ENCODE data around the gene SYTL3.
A peak's percentile ranks its signal among the peaks of the same experiment; 100 is the strongest.
"Not testable (repeated sequence)": the region's sequence is repeated elsewhere in the genome, so short reads cannot be mapped to it uniquely, and the experiment has no call there.

The SYTL3 gene, protein sequence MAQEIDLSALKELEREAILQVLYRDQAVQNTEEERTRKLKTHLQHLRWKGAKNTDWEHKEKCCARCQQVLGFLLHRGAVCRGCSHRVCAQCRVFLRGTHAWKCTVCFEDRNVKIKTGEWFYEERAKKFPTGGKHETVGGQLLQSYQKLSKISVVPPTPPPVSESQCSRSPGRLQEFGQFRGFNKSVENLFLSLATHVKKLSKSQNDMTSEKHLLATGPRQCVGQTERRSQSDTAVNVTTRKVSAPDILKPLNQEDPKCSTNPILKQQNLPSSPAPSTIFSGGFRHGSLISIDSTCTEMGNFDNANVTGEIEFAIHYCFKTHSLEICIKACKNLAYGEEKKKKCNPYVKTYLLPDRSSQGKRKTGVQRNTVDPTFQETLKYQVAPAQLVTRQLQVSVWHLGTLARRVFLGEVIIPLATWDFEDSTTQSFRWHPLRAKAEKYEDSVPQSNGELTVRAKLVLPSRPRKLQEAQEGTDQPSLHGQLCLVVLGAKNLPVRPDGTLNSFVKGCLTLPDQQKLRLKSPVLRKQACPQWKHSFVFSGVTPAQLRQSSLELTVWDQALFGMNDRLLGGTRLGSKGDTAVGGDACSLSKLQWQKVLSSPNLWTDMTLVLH

DNA sequence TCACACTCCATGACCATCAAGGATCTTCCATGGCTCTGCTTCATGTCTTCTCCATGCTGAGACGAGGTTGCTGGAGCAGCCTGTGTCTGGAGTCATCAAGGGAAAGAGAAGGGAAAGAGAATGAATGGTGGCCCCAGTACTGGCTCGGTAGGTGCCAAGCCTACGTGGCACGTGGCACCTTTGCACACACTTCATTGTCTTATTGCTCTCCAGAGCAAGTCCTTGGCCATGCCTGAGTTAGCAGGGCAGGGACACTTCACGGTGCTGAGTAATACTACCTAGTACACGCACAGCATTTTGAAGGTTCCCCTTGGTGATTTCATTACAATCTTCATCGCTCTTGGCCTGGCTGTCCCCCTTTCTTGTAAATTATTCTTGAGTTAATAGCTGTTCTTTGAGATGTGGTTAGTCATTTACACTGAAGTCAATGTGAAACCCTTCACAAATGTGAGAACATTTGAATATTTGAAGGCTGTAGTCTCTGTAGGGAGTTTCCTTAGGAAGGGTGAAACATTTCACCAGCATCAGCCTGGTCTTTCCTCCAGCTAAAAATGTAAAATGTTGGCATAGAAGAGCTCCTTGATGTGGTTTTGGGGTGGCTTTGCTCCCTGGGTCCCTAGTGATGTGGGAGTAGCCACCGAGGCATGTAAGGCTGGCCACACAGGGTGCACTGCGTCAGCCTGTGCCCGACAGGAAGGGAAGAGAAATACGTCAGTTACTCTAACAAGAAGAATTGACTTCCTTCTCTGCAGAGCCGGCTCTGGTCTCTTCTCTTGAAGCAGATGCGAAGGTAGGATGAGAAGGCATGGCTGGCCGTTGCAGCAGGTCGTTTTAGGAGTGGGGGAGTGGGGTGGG is at the start of gene SYTL3:
Gene SYTL3, plus strand, starts transcription at position 766 of the 855 bp plus-strand sequence. CDS start 13,215 bp downstream, outside the sequence.
- peak; percentile 76 for DNase-seq (ENCODE audit: low spot score)

DNA sequence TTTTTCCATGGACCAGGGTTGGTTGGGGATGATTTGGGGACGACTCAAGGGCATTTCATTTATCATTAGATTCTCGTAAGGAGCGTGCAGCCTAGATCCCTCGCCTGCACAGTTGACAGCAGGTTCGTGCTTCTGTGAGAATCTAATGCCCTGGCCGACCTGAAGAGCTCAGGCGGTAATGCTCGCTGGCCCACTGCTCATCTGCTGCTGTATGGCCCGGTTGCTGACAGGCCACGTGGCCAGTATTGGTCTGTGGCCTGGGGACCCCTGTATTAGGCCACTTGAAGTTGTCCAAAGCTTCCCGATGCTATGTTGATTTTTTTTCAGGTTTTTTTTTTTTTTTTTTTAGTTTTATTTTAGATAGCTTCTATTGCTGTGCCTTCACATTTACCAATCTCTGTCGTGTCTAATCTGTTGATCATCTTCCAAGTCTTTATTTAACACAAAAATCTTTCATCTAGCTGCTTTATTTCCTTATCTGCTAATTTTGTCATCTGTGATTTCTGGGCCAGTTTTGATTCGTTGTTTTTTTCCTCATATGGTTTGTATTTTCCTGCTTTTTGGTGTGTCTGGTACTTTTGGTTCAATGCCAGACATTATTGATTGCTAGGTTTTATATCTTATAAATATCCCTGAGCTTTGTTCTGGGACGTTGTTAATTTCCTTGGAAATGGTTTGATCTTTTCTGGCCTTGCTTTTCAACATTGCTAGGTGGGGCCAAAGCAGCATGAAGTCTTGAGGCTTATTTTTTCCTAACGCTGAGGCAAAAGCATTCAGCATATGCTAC is 46.4 kb upstream of the SYTL3 start:
- DNase-seq (ENCODE audit: low spot score) = no peak

DNA sequence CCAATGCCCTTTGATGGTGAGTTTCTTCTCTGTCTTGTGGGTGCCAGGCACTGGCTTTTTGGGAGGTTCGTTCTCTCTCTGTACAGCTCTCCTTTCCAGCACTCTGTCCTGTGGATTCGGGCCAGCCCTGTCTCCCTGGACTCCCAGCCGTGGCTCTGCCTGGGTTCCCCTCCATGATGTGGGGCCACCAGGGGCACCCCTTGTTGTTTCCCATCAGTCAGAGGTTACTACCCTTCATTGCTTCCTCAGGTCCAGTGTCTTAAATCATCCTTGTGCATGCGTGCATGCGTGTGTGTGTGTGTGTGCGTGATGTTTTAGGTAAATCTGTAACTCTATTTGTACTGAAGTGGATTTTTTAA is 45.8 kb upstream of the SYTL3 start:
- DNase-seq (ENCODE audit: low spot score) = no peak

DNA sequence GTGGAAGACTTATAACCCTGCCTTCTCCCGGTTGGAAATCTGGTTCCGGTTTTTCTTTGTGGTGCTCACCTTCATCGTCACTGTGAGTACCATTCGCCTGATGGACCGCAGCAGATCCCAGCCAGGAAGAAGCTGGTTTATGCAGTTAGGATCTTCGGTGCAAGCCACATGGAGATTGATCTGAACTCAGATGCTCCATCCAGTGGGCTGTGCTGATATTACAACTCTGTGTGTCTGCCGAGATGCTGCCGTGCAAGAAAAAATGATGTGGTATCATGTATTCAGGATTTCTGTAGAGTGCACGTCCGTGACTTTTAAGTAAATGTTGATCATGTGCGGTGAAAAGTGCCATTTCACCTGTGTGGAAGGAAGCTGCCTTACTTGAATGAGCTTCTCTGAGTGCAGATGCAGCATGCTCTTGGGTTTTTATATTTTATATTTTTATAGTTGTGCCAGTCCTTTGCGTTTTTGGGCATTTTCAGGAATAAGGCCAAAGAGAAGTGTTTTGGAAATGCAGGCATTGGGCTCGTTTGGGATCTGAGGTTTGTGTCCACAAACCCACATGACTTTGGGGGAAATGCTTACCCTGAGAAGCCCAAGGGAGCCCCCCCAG is 44.5 kb upstream of the SYTL3 start:
- peak; percentile 85 for DNase-seq (ENCODE audit: low spot score)

DNA sequence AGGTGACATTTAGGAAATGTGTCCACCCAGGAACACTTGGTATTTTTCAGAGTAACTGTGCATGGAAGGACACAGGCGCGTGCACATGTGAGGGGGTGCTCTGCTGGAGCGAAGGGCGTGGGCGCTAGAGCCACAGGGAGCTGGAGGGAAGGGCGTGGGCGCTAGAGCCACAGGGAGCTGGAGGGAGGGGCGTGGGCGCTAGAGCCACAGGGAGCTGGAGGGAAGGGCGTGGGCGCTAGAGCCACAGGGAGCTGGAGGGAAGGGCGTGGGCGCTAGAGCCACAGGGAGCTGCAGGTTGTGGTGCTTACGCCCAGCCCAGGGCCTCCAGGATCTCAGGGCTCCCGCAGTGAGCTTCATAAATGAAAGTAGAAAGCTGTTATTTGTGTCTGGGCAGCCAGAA is 43.8 kb upstream of the SYTL3 start:
- not testable (repeated sequence) for DNase-seq (ENCODE audit: low spot score)

DNA sequence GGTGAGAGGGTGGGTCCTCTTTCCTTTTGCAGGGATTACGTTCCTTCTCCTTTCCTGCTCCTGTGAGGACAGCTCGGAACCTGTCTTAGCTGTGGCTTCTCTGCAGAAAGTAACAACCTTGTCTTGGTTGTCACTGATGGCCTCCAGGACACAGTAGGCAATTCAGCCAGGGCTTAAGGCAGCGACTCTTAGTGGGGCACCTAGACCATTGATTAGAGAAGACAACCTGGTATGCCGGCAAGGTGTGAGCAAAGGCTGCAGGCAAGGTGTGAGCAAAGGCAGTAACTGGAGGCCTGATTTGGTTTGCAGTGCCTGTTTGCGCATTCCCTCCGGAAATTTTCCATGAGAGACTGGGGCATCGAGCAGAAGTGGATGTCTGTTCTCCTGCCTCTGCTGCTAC is 42.9 kb upstream of the SYTL3 start:
- DNase-seq (ENCODE audit: low spot score) = no peak

DNA sequence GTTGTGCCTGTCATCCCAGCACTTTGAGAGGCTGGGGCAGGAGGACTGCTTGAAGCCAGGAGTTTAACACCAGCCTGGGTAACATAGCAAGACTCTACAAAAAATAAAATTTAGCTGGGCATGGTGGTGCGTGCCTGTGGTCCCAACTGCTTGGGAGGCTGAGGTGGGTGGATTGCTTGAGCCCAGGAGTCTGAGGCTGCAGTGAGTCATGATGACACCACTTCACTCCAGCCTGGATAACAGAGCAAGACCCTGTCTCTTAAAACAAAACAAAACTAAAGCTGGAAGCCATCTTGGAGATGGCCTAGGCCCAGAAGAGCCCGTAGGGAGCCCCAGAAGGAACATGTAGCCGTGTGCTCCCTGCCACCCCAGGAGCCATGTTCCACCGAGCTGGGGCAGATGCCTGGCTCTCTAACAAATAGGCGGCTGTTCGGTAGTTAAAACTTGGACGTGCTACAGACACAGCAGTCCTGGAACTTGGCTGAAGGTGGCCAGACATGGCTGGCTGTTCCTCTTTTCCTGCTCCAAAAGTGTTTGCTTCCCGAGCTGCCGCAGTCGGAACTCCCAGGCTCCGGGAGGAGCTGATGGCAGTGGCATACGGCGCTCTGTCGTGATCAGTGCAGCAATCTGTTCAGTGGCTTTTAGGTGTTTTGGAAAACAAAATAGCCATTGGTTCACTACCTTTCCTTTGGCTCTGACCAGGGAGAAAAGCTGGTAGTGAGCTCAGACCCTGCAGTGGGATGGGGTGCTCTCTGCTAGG is 42.3 kb upstream of the SYTL3 start:
- no peak for DNase-seq (ENCODE audit: low spot score)

DNA sequence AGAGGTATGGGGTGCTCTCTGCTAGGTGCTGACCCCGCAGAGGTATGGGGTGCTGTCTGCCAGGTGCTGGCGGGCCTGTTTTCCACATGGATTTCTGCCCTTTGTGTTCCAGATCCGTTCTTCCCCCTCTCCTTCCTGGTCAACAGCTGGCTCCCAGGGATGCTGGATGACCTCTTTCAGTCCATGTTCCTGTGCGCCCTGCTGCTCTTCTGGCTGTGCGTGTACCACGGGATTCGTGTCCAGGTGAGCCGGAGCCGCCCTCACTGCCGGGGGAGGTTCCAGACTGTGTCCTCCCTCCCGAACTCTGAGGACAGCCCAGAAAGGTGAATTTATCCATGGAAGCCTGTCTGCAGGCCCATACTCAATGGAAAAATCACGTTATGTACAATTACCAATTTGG is 41.6 kb upstream of the SYTL3 start:
- no peak for DNase-seq (ENCODE audit: low spot score)

DNA sequence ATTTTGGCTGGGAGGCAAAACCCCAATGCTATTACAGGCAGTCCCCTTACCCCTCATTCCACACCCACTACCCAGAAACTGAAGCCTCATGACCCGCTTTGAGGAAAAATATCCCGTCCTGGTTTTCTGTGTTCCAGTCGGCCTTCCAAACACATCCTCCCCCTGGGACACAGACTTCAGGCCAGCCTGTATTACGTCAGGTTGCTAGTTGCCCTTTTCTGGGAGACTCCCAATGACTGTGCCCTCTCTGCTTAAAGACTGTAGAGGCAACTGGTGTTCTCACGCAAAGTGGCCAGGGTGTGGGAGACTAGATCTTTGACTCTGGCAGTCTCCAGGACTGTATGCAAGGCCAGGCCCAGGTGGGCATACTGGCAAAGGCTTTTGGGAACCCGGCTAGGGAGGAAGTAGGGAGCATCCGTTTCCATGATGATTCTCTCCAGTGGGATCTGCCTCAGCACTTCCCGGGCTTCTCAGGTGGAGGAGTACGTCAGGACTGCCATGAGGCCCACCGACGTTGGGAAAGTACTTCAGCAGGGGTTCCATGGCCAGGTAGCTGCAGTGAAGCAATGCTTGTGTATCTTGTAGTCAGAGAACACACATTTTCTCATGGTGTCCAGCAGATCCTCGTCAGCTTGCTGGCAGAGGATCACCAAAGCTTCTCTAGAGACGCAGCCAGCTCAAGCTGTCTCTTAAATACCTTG is 40.2 kb upstream of the SYTL3 start:
- no peak for DNase-seq (ENCODE audit: low spot score)

DNA sequence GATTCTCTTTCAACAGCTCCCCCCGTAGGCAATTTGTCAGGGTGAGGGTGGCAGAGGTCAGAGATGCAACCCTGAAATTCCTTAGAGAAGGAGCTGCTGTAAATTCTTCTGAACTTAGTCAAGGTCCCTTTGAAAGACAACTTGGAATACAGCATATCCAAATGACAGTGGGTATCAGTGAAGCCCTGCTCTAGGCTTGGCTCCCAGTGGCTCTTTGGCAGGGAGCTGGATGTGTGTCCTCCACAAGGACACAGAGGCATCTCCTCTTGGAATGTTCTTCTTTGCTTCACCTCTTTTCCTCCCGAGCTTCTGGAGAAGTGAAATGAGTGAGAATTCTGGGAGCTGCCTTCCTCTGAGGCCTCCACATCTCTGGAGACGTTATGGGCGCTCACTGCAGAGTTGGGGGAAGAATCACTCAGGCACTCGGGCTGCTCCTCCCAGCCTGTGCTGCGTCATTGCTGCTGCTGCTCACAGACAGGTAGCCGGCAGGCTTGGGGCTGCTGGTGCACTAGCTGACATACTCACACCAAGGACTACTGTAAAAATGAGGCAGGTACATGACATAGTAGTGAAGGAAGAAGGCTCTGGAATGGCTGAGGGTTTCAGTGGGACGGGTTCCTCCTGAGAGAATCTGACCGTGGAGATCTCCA is 39.4 kb upstream of the SYTL3 start:
- DNase-seq (ENCODE audit: low spot score) = no peak

DNA sequence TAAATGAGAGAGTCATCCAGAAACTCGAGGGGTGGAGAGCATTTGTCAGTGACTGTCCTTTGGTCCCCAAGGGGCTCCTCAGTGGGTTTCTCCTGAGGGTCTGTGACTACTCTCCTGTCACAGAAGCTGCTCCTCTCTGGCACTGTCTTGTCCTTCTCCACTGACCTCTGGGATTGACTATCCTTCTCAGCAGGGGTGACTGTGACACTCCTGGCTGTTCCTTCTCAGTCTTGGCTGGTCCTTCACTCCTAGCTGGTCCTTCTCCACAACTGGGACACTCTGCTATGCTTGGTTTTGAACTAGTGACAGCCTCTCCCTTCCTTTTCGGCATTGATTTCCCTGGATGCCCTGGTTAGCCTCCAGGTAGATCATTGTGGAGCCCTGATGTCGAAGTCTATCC is 38.8 kb upstream of the SYTL3 start:
- no peak for DNase-seq (ENCODE audit: low spot score)

DNA sequence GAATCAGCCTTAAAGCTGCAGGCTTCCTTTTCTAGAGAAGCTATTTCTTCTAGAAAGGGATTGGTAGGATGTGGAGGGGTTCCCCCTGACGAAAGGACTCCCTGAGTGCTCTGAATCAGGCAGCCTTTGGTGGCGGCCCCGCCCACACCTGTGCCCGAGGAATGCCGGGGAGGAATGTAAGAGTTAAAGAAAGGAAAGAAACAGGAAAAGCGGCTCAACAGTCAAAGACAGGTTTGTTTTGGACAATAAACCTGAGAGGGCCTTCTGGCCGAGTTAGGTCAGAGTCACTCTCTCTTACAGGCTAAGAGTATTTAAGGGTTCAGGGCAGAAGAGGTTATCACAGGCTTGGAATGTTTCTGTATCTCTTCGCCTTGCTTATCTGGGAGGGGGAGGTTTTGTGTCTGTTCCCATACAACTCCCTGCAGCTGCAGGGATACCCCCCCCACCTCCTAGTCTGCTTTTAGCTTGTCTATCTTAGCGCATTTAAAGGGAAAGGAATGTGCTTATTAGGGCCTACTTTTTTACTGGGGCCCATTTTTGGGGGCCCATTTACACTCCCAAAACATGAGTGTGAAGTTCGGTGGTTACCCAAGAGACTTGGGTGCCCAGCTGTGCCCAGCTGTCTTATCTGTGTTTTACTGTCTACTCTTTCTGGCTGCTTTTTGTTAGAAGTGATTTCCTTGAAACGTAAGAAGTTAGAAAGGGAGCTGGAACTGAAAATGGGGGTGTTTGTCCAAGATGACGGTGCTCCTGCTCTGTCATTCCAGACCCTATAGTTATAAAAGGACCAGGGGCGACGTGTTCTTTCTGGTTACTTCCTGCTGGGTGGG is 38.1 kb upstream of the SYTL3 start:
- no peak for DNase-seq (ENCODE audit: low spot score)

DNA sequence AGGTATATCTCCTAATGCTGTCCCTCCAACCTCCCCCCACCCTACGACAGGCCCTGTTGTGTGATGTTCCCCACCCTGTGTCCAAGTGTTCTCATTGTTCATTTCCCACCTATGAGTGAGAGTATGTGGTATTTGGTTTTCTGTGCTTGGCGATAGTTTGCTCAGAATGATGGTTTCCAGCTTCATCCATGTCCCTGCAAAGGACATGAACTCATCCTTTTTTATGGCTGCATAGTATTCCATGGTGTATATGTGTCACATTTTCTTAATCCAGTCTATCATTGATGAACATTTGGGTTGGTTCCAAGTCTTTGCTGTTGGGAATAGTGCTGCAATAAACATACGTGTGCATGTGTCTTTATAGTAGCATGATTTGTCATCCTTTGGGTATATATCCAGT is 35.2 kb upstream of the SYTL3 start:
- not testable (repeated sequence) for DNase-seq (ENCODE audit: low spot score)

DNA sequence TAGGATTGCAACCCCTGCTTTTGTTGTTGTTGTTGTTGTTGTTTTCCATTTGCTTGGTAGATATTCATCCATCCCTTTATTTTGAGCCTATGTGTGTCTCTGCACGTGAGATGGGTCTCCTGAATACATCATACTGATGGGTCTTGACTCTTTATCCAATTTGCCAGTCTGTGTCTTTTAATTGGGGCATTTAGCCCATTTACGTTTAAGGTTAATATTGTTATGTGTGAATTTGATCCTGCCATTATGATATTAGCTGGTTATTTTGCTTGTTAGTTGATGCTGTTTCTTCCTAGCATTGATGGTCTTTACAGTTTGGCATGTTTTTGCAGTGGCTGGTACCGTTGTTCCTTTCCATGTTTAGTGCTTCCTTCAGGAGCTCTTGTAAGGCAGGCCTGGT is 31.6 kb upstream of the SYTL3 start:
- not testable (repeated sequence) for DNase-seq (ENCODE audit: low spot score)

DNA sequence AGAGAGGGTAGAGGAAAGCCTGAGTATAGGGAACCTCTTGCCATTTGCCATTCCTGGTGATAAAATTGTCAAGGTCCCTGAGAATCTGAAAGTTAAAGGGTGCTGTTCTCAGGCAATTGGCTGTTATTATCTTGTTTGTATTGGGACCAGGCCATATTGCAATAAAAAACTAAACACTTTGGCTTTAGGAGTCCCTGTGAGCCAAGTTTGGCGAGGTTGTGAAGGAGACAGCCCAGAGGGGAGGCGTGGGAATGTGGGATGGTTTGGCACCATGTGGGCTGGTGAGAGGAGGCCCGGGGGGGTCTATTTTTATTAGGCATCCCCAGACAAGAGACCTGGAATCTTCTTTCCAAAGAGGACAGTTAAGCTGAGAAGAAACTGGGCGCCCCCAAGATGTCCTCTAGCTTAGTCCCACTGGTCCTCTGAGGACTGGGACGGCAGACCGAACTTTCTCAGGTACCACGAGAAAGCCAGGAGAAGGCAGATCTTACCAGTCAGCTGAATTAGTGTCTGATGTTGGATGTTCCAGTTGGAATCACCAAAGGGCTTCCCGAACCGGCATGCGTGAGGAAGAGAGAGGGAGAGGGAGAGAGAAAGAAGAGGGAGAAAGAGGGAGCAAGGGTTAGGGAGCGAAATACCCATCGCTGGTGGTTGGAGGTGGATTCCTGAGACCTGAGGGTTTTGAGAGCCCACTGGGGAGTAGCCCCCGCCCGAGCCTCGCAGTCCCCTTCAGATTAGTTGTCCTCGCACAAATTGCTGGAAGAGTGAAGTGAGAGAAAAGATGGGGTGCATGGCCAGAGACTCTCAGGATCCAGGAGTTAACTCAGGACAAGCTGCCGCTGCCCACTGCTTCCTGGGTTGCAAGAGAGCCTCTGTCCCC is 29.7 kb upstream of the SYTL3 start:
- DNase-seq (ENCODE audit: low spot score) = no peak

DNA sequence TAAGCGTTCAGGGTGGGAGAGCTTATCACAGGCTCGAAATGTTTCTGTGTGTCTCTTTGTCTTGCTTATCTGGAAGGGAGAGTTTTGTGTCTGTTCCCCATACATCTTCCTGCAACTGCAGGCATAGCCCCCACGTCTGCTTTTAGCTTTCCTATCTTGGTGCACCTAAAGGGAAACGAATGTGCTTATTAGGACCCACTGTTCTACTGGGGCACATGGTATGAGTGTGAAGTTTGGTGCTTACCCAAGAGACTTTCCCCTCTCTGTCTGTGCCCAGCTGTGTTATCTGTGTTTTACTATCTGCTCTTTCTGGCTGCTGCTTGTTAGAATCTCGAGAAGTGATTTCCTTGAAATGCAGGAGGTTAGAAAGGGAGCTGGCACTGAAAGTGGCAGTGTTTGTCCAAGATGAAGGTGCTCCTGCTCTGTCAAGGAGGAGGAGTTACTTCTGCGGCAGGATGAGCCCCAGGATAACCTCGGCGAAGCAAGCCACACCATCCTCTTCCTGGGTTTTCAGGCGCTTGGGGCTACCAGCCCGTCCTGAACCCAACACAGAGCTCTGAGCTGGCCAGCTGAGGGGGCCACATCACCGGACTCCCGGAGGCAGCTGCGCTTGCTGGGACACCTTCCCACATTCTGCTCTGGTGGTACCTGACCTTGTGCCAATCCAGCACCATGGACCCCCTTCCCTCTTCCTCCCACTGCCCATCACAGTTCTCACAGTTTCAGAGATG is 28.7 kb upstream of the SYTL3 start:
- DNase-seq (ENCODE audit: low spot score) = no peak
